Measurements from ENCODE around the gene TBCEL. TPM values are rescaled to one million over a fixed set of nuclear protein-coding genes. Genes with fewer than 3 reads are reported as not detected.

Gene TBCEL
- total RNA-seq, 4 donors from 2014 or later: 8.5 to 37.1 (median 11.3) TPM

DNA sequence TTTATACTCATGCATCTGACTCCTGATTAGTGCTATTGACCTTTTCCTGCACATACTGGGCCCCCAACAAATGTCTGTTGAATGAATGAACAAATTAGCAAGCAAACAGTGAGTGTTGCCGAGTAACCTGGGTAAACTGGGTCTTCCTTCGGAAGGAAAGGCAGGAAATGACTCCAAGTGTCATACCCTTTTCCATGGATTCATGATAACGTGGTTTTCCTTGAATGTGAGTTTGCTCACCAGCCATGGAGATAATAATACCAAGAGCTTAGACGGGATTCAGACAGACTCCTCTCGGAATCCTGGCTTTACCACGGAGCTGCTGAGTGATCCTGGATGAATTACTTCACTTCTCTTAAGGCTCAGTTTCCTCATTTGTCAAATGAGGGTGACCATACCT lies 93.9 kb downstream of the TBCEL start:
- H3K4me3 ChIP-seq: no peak overlapping the region
- DNase-seq: no peak
- no peaks in the 10 kb centered on the region for H3K36me3 ChIP-seq
- no peaks in the 10 kb centered on the region for H3K4me1 ChIP-seq
- no peaks in the 10 kb centered on the region for H3K27me3 ChIP-seq
- no peak overlapping the region for H3K27ac ChIP-seq
- no peaks in the 10 kb centered on the region for H3K9me3 ChIP-seq
- no peak for TF ChIP-seq POLR2A (IDR thresholded peaks at IDR 0.05)
- no peak for TF ChIP-seq CTCF (IDR thresholded peaks at IDR 0.05)

- H3K4me3 ChIP-seq: no peak overlapping the region
- no peaks in the 10 kb centered on the region for H3K36me3 ChIP-seq
- no peaks in the 10 kb centered on the region for H3K27me3 ChIP-seq
- no peaks in the 10 kb centered on the region for H3K4me1 ChIP-seq
- no peak for DNase-seq
- H3K27ac ChIP-seq: no peak overlapping the region
- H3K9me3 ChIP-seq: no peaks in the 10 kb centered on the region
- TF ChIP-seq CTCF (IDR thresholded peaks at IDR 0.05) (peak in 1 of 6 experiments; percentile 4), POLR2A (IDR thresholded peaks at IDR 0.05) (no peak)
Measured at GRCh38 chr11:121119440-121119839, 95.5 kb downstream of the TBCEL start.

DNA sequence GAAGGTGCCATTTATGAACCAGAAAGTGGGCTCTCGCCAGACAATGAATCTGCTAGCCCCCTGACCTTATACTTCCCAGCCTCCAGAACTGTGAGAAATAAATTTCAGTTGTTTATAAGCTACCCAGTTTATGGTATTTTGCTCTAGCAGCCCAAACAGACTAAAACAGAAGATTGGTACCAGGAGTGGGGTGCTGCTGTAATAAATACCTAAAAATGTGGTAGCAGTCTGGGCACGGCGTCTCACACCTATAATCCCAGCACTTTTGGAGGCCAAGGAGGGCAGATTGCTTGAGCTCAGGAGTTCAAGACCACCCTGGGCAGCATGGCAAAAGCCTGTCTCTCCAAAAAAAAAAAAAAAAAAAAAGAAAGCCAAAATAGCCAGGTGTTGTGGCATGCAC lies 98.4 kb downstream of the TBCEL start:
- no peak overlapping the region for H3K4me3 ChIP-seq
- H3K27ac ChIP-seq: no peak overlapping the region
- H3K27me3 ChIP-seq: no peaks in the 10 kb centered on the region
- no peaks in the 10 kb centered on the region for H3K4me1 ChIP-seq
- DNase-seq: no peak
- no peaks in the 10 kb centered on the region for H3K36me3 ChIP-seq
- no peak for TF ChIP-seq CTCF (IDR thresholded peaks at IDR 0.05)
- TF ChIP-seq POLR2A (IDR thresholded peaks at IDR 0.05): no peak
- no peaks in the 10 kb centered on the region for H3K9me3 ChIP-seq

GRCh38 chr11:121123496-121124069 lies 99.7 kb downstream of the TBCEL start:
- H3K27ac ChIP-seq: no peak overlapping the region

GRCh38 chr11:121127809-121128208 lies 103.9 kb downstream of the TBCEL start:
- H3K9me3 ChIP-seq: no peaks in the 10 kb centered on the region
- no peak for TF ChIP-seq CTCF (IDR thresholded peaks at IDR 0.05)
- no peak for TF ChIP-seq POLR2A (IDR thresholded peaks at IDR 0.05)
- DNase-seq: no peak
- no peaks in the 10 kb centered on the region for H3K27me3 ChIP-seq
- no peaks in the 10 kb centered on the region for H3K4me1 ChIP-seq
- no peak overlapping the region for H3K27ac ChIP-seq
- no peaks in the 10 kb centered on the region for H3K36me3 ChIP-seq
- no peak overlapping the region for H3K4me3 ChIP-seq

More at GRCh38 chr11:121123496-121124069, 99.7 kb downstream of the TBCEL start:
- DNase-seq: no peak
- no peak overlapping the region for H3K4me3 ChIP-seq
- no peaks in the 10 kb centered on the region for H3K9me3 ChIP-seq
- no peaks in the 10 kb centered on the region for H3K27me3 ChIP-seq
- H3K36me3 ChIP-seq: no peaks in the 10 kb centered on the region
- TF ChIP-seq CTCF (IDR thresholded peaks at IDR 0.05): no peak
- no peak for TF ChIP-seq POLR2A (IDR thresholded peaks at IDR 0.05)
- H3K4me1 ChIP-seq: no peaks in the 10 kb centered on the region

Data from Peyer's patch (tissue), 4 donors.